ENCODE measurements around the gene TEX52. TPM values are rescaled to one million over a fixed set of nuclear protein-coding genes. Genes with fewer than 3 reads are reported as not detected.

TEX52 gene
- total and polyA plus RNA-seq, 2 donors (not counting 3 experiments of a cell fraction or from before 2014, with no cell fraction given), result not detected

- H3K4me3 ChIP-seq (replicated peaks in 1 of 3; ENCODE audit: insufficient read depth in 1 of 3, low read depth in 1 of 3, low read length in 3 of 3), result no peak overlapping the region
- intact Hi-C loops (cut with micrococcal nuclease), result no loop called here
- no peaks in the 10 kb centered on the region for H3K36me3 ChIP-seq (ENCODE audit: control insufficient read depth in 2 of 2, extremely low read depth in 1 of 2, insufficient read depth in 2 of 2, low read length in 2 of 2)
- peaks cover 39% of the 10 kb centered on the region for H3K79me2 ChIP-seq (ENCODE audit: control insufficient read depth, insufficient read depth, low read length)
- no peaks in the 10 kb centered on the region for H3K27me3 ChIP-seq (ENCODE audit: control insufficient read depth in 2 of 2, insufficient read depth in 2 of 2, low read length in 2 of 2)
- CTCF ChIA-PET, result interaction anchor here (1.0 to 1.9 kb wide), 5 partner anchors 11 to 146 kb away, joined by 3 to 8 read pairs (median 3); no protein-coding TSS in a partner anchor
- no TSS peak for BruUV-seq (replicated peaks)
- no peak overlapping the region for H2AFZ ChIP-seq (ENCODE audit: low read depth, low read length)
- H3K4me1 ChIP-seq (ENCODE audit: control insufficient read depth, extremely low read depth, insufficient read depth, low read length), result peaks cover 7% of the 10 kb centered on the region
- POLR2A ChIA-PET, result no interaction called here
- no peaks in the 10 kb centered on the region for H3K9me3 ChIP-seq (replicated peaks; ENCODE audit: control insufficient read depth, insufficient read depth, low read length)
- FAIRE-seq (no peak), DNase-seq (ENCODE audit: low read depth, low spot score) (no peak)
- dilution Hi-C loops (cut with MboI; ENCODE audit: extremely low pct_ligation_motif_present, low sequenced_read_pairs), result no loop called here
- no peak overlapping the region for H3K27ac ChIP-seq (ENCODE audit: insufficient read depth, low read depth, low read length)
- H3K4me2 ChIP-seq (ENCODE audit: insufficient read depth, low read length), result no peak overlapping the region
- H4K20me1 ChIP-seq (replicated peaks; ENCODE audit: control insufficient read depth, extremely low read depth, insufficient read depth, low read length), result no peaks in the 10 kb centered on the region
- H3K9ac ChIP-seq (replicated peaks; ENCODE audit: extremely low read depth, insufficient read depth, low read length), result no peak overlapping the region
- no peaks in the 10 kb centered on the region for H3K9me1 ChIP-seq (replicated peaks; ENCODE audit: control insufficient read depth, extremely low read depth, insufficient read depth, low read length)
- peak; percentile 9 for TF ChIP-seq FOS (IDR thresholded peaks at IDR 0.05; ENCODE audit: borderline replicate concordance, insufficient read depth, low read length)
- no peak for TF ChIP-seq POLR2A (IDR thresholded peaks at IDR 0.05; ENCODE audit: low read depth, low read length)
Measured at GRCh38 chr12:2895511-2895910, 38.7 kb upstream of the TEX52 start.

DNA sequence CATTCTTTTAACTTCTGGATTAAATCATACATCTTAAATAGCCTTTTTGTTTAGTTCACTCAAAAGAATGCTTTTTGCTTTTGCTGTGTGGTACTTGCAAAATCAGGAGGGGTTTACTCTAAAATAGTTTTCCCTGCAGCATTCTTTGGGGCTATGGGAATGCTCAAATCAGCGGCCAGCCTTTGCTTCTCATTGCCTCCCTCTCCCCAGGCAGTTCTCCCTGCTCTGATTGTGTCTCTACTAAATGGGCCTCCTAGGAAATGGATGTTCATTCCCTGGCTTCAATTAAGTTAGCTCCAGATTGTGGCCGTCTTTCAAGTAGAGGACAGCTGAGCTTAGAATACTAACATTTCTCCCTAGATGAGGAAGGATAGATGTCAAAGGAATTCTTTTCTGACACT lies 38.2 kb upstream of the TEX52 start:
- dilution Hi-C loops (cut with MboI; ENCODE audit: extremely low pct_ligation_motif_present, low sequenced_read_pairs) (no loop called here), intact Hi-C loops (cut with micrococcal nuclease) (no loop called here)
- no peaks in the 10 kb centered on the region for H4K20me1 ChIP-seq (replicated peaks; ENCODE audit: control insufficient read depth, extremely low read depth, insufficient read depth, low read length)
- no peak for FAIRE-seq
- TF ChIP-seq FOS (IDR thresholded peaks at IDR 0.05; ENCODE audit: borderline replicate concordance, insufficient read depth, low read length) (no peak), MYC (IDR thresholded peaks at IDR 0.05; ENCODE audit: low read depth, low read length) (no peak), GATA2 (IDR thresholded peaks at IDR 0.05; ENCODE audit: insufficient read depth, insufficient read length, low read depth, low read length) (no peak), EZH2 (IDR thresholded peaks at IDR 0.05; ENCODE audit: borderline replicate concordance, low read depth, low read length, severe bottlenecking) (no peak), POLR2AphosphoS5 (IDR thresholded peaks at IDR 0.05; ENCODE audit: insufficient read depth, low read depth, low read length) (no peak), POLR2A (IDR thresholded peaks at IDR 0.05; ENCODE audit: low read depth, low read length) (no peak), JUN (IDR thresholded peaks at IDR 0.05; ENCODE audit: borderline replicate concordance, insufficient read depth, insufficient read length, low read depth) (no peak)
- TF ChIP-seq, protein P1, sequence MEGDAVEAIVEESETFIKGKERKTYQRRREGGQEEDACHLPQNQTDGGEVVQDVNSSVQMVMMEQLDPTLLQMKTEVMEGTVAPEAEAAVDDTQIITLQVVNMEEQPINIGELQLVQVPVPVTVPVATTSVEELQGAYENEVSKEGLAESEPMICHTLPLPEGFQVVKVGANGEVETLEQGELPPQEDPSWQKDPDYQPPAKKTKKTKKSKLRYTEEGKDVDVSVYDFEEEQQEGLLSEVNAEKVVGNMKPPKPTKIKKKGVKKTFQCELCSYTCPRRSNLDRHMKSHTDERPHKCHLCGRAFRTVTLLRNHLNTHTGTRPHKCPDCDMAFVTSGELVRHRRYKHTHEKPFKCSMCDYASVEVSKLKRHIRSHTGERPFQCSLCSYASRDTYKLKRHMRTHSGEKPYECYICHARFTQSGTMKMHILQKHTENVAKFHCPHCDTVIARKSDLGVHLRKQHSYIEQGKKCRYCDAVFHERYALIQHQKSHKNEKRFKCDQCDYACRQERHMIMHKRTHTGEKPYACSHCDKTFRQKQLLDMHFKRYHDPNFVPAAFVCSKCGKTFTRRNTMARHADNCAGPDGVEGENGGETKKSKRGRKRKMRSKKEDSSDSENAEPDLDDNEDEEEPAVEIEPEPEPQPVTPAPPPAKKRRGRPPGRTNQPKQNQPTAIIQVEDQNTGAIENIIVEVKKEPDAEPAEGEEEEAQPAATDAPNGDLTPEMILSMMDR (IDR thresholded peaks at IDR 0.05; ENCODE audit: extremely low read depth in 1 of 2, insufficient read depth in 1 of 2, low read depth in 1 of 2, low read length in 2 of 2), result no peak
- TF ChIP-seq, protein P2, sequence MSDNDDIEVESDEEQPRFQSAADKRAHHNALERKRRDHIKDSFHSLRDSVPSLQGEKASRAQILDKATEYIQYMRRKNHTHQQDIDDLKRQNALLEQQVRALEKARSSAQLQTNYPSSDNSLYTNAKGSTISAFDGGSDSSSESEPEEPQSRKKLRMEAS (IDR thresholded peaks at IDR 0.05; ENCODE audit: insufficient read depth, insufficient read length), result no peak
- CTCF ChIA-PET, result interaction anchor here (0.9 to 1.9 kb wide), 6 partner anchors 10 to 147 kb away, joined by 3 to 8 read pairs (median 3); no protein-coding TSS in a partner anchor
- DNase-seq (ENCODE audit: low read depth, low spot score), result no peak
- no peaks in the 10 kb centered on the region for H3K9me3 ChIP-seq (replicated peaks; ENCODE audit: control insufficient read depth, insufficient read depth, low read length)
- POLR2A ChIA-PET, result no interaction called here
- no peaks in the 10 kb centered on the region for H3K9me1 ChIP-seq (replicated peaks; ENCODE audit: control insufficient read depth, extremely low read depth, insufficient read depth, low read length)
- H3K9ac ChIP-seq (replicated peaks; ENCODE audit: extremely low read depth, insufficient read depth, low read length), result no peak overlapping the region
- H3K79me2 ChIP-seq (ENCODE audit: control insufficient read depth, insufficient read depth, low read length), result peaks cover 39% of the 10 kb centered on the region
- H2AFZ ChIP-seq (ENCODE audit: low read depth, low read length), result no peak overlapping the region
- H3K36me3 ChIP-seq (ENCODE audit: control insufficient read depth in 2 of 2, extremely low read depth in 1 of 2, insufficient read depth in 2 of 2, low read length in 2 of 2), result no peaks in the 10 kb centered on the region
- H3K27me3 ChIP-seq (ENCODE audit: control insufficient read depth in 2 of 2, insufficient read depth in 2 of 2, low read length in 2 of 2), result no peaks in the 10 kb centered on the region
- no peak overlapping the region for H3K4me2 ChIP-seq (ENCODE audit: insufficient read depth, low read length)
- H3K27ac ChIP-seq (ENCODE audit: insufficient read depth, low read depth, low read length), result no peak overlapping the region
- peaks cover 10% of the 10 kb centered on the region for H3K4me1 ChIP-seq (ENCODE audit: control insufficient read depth, extremely low read depth, insufficient read depth, low read length)
- H3K4me3 ChIP-seq (replicated peaks in 1 of 3; ENCODE audit: insufficient read depth in 1 of 3, low read depth in 1 of 3, low read length in 3 of 3), result no peak overlapping the region
- BruUV-seq (replicated peaks), result no TSS peak

Data from endothelial cell of umbilical vein (primary cell).